DOHH2 (cell line): ENCODE results near the gene GPD1L.

Experiments used
- H3F3A ChIP-seq: fragments of 200-600 bp; sonication (generic), shearing (Covaris generic); 2 replicates; pipeline ENCODE4 v1.6.0; 2016; ENCODE audit warnings: antibody characterized with exemption, mild to moderate bottlenecking; ENCODE audit not compliant: control insufficient read depth, insufficient read depth
- H3K27ac ChIP-seq: fragments of 200-600 bp; sonication (generic); 2 replicates; pipeline ENCODE4 v1.5.1; 2014; ENCODE audit warnings: low read depth, mild to moderate bottlenecking, low read length, moderate library complexity
- H3K27me3 ChIP-seq: fragments of 200-600 bp; sonication (generic); 2 replicates; pipeline ENCODE4 v1.6.1; 2014; ENCODE audit warnings: mild to moderate bottlenecking, low read length, mixed read lengths; ENCODE audit not compliant: control insufficient read depth
- H3K36me3 ChIP-seq: fragments of 200-600 bp; sonication (generic); 2 replicates; pipeline ENCODE4 v1.6.1; 2014; ENCODE audit warnings: mild to moderate bottlenecking, low read length, moderate library complexity, mixed read lengths; ENCODE audit not compliant: control insufficient read depth
- H3K4me1 ChIP-seq: fragments of 200-600 bp; sonication (generic); 2 replicates; pipeline ENCODE4 v1.6.1; 2014; ENCODE audit warnings: mild to moderate bottlenecking, low read length, mixed read lengths; ENCODE audit not compliant: control insufficient read depth
- H3K4me2 ChIP-seq: fragments of 200-600 bp; sonication (generic); 2 replicates; pipeline ENCODE4 v1.6.0; 2014; ENCODE audit warnings: mild to moderate bottlenecking, low read length, moderate library complexity
- H3K4me3 ChIP-seq: fragments of 200-600 bp; sonication (generic); 2 replicates; pipeline ENCODE4 v1.5.1; 2014; ENCODE audit warnings: mild to moderate bottlenecking, low read length, mixed read lengths
- H3K79me2 ChIP-seq: fragments of 200-600 bp; sonication (generic); 2 replicates; pipeline ENCODE4 v1.6.1; 2014; ENCODE audit warnings: mild to moderate bottlenecking, low read length, mixed read lengths; ENCODE audit not compliant: control insufficient read depth
- H3K9me2 ChIP-seq: fragments of 200-600 bp; sonication (generic); replicated peaks from 2 replicates; pipeline ENCODE4 v1.6.1; 2014; ENCODE audit warnings: mild to moderate bottlenecking, low read length, mixed read lengths; ENCODE audit not compliant: control insufficient read depth
- H3K9me3 ChIP-seq: fragments of 200-600 bp; sonication (generic); 2 replicates; pipeline ENCODE4 v1.6.1; 2014; ENCODE audit warnings: antibody characterized with exemption, low read length, mixed read lengths; ENCODE audit not compliant: control insufficient read depth, insufficient read depth
- H4K20me1 ChIP-seq: fragments of 200-600 bp; sonication (generic); 2 replicates; pipeline ENCODE4 v1.6.0; 2014; ENCODE audit warnings: low read depth, mild to moderate bottlenecking, antibody characterized with exemption, low read length, moderate library complexity; ENCODE audit not compliant: control insufficient read depth, insufficient read depth
- EZH2phosphoT487 ChIP-seq: fragments of 200-600 bp; sonication (generic); IDR thresholded peaks from 2 replicates; pipeline ENCODE4 v1.6.1; 2017; ENCODE audit warnings: borderline replicate concordance, mild to moderate bottlenecking, antibody characterized with exemption, low read length, moderate library complexity, mixed read lengths
- TF ChIP-seq, protein P1 (sequence below): fragments of 200-600 bp; sonication (generic); IDR thresholded peaks from one replicate; pipeline ENCODE4 v1.5.1; 2014; ENCODE audit warnings: antibody characterized with exemption, mild to moderate bottlenecking, low read depth, low read length; ENCODE audit not compliant: poor library complexity, severe bottlenecking

GPD1L gene

GRCh38 chr3:32086464-32086863 lies 20.0 kb upstream of the GPD1L start:
- Histone ChIP-seq H3K4me2 (no peak overlapping the region), H4K20me1 (no peaks in the 10 kb centered on the region), H3K36me3 (no peaks in the 10 kb centered on the region), H3K4me3 (no peak overlapping the region), H3K27ac (no peak overlapping the region), H3K79me2 (no peaks in the 10 kb centered on the region), H3K4me1 (peaks cover 9% of the 10 kb centered on the region), H3K27me3 (no peaks in the 10 kb centered on the region), H3K9me3 (peaks cover 24% of the 10 kb centered on the region), H3F3A (no peaks in the 10 kb centered on the region), H3K9me2 (no peaks in the 10 kb centered on the region)
- TF ChIP-seq EZH2phosphoT487, result no peak

DNA sequence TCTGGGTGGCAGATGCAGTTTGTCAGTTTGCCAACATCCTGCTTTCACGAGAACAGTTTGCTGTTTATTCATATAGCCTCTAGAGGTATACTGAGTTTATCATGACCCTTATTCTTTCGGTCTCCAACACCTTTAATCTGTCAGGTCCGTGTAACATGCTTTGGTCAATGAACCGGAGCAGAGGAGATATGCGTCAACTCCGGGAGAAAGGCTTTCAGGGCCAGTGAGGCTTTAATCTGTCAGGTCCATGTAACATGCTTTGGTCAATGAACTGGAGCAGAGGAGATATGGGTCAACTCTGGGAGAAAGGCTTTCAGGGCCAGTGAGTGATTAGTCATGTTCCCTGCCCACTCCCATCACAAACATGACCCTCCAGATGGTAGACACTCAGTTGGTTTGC lies 16.9 kb upstream of the GPD1L start:
- Histone ChIP-seq H3K9me2 (no peaks in the 10 kb centered on the region), H3K36me3 (no peaks in the 10 kb centered on the region), H3K9me3 (peaks cover 24% of the 10 kb centered on the region), H3K79me2 (no peaks in the 10 kb centered on the region), H3K4me2 (no peak overlapping the region), H3K27ac (no peak overlapping the region), H3F3A (no peaks in the 10 kb centered on the region), H3K4me1 (peaks cover 18% of the 10 kb centered on the region), H3K4me3 (no peak overlapping the region), H4K20me1 (no peaks in the 10 kb centered on the region), H3K27me3 (no peaks in the 10 kb centered on the region)
- TF ChIP-seq, protein P1, sequence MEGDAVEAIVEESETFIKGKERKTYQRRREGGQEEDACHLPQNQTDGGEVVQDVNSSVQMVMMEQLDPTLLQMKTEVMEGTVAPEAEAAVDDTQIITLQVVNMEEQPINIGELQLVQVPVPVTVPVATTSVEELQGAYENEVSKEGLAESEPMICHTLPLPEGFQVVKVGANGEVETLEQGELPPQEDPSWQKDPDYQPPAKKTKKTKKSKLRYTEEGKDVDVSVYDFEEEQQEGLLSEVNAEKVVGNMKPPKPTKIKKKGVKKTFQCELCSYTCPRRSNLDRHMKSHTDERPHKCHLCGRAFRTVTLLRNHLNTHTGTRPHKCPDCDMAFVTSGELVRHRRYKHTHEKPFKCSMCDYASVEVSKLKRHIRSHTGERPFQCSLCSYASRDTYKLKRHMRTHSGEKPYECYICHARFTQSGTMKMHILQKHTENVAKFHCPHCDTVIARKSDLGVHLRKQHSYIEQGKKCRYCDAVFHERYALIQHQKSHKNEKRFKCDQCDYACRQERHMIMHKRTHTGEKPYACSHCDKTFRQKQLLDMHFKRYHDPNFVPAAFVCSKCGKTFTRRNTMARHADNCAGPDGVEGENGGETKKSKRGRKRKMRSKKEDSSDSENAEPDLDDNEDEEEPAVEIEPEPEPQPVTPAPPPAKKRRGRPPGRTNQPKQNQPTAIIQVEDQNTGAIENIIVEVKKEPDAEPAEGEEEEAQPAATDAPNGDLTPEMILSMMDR, result no peak
- TF ChIP-seq EZH2phosphoT487, result no peak

DNA sequence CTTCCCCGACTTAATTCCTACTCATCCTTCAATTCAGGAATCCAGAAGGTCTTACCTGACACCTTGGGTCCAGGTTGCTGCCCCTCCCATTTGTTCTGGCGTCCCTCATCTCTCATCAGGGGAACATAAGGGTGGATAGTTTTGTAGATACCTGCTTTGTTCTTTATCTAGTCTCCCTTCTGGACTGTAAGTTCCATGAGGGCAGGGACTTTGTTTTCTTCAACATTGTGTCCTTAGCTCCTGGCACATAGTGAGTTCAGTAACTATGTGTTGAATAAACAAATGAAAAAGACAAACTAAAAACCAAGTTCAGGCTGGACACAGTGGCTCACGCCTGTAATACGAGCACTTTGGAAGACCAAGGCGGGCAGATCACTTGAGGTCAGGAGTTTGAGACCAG lies 13.2 kb upstream of the GPD1L start:
- Histone ChIP-seq H3K4me1 (peaks cover 14% of the 10 kb centered on the region), H3K36me3 (no peaks in the 10 kb centered on the region), H3K4me2 (no peak overlapping the region), H3F3A (no peaks in the 10 kb centered on the region), H3K9me2 (no peaks in the 10 kb centered on the region), H3K4me3 (no peak overlapping the region), H3K27ac (no peak overlapping the region), H3K79me2 (no peaks in the 10 kb centered on the region), H3K27me3 (no peaks in the 10 kb centered on the region), H3K9me3 (peaks cover 16% of the 10 kb centered on the region), H4K20me1 (no peaks in the 10 kb centered on the region)
- no peak for TF ChIP-seq EZH2phosphoT487
- TF ChIP-seq, protein P1, result no peak

- Histone ChIP-seq H3K9me2 (no peaks in the 10 kb centered on the region), H3K4me2 (no peak overlapping the region), H3K36me3 (no peaks in the 10 kb centered on the region), H3K27ac (no peak overlapping the region), H3K79me2 (no peaks in the 10 kb centered on the region), H4K20me1 (no peaks in the 10 kb centered on the region), H3K4me1 (peaks cover 14% of the 10 kb centered on the region), H3K27me3 (no peaks in the 10 kb centered on the region), H3K4me3 (no peak overlapping the region), H3F3A (no peaks in the 10 kb centered on the region), H3K9me3 (no peaks in the 10 kb centered on the region; the same call in 1 of the 2 replicates)
- TF ChIP-seq EZH2phosphoT487, result no peak
- TF ChIP-seq, protein P1, result no peak
Measured at GRCh38 chr3:32095431-32095830, 11.0 kb upstream of the GPD1L start.
